Activated naive CD4-positive, alpha-beta T cell treated with Interleukin-2 at 50 U/mL for 16 hours (primary cell): Measurements from ENCODE around the gene ITPK1.

Experiments used
- DNase-seq: peaks from one replicate; pipeline ENCODE4 v3.0.0-alpha.2; 2020

ITPK1 gene

GRCh38 chr14:92930737-92931602 is 184.8 kb downstream of the ITPK1 start:
- DNase-seq = no peak

DNA sequence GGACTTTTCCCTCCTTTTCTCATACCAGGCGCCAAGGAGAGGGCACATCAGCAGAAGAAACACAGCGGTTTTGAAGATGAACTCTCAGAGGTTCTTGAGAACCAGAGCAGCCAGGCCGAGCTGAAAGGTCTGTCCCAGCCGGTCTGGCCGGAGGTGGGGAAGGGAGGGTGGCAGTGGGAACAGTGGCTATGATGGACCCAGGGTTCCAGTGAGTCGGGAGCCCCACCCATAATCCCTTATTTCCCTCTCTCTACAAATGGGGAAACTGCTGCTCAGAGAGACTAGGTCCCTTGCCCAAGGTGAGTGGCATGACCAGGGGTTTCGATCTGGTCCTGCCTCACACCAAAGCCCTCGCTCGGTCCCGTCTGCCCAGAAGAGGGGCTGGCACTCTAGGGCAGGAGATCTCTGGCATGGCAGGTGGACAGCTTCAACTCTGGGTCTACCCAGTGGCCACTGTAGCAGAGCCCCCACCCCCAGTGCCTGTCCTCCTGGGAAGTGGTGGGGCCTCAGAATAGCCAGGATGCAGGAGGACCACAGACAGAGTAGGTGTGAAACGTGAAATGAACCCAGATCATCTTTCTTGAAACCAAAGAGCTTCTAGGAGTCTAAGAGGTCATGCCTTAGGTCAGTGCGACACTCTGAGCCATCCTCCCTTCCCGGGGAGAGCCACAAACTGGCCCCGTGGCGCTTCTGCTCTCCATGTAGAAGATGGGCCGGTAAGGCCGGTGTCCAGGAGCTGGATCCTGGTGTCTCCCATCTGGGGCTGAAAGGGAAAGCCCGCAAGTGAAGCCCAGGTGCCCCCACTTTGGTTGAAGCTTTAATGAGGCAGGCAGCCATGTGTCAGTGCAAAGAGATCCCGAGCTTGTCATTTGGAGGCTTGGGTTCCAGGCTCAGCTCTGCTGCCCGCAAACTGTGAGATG is 185.8 kb downstream of the ITPK1 start:
- no peak for DNase-seq

- no peak for DNase-seq
These were observed 186.6 kb downstream of the ITPK1 start for GRCh38 chr14:92928961-92929688.

- DNase-seq = no peak
These were observed 187.5 kb downstream of the ITPK1 start for GRCh38 chr14:92928258-92928629.

GRCh38 chr14:92927349-92928257 is 188.1 kb downstream of the ITPK1 start:
- DNase-seq = no peak

DNA sequence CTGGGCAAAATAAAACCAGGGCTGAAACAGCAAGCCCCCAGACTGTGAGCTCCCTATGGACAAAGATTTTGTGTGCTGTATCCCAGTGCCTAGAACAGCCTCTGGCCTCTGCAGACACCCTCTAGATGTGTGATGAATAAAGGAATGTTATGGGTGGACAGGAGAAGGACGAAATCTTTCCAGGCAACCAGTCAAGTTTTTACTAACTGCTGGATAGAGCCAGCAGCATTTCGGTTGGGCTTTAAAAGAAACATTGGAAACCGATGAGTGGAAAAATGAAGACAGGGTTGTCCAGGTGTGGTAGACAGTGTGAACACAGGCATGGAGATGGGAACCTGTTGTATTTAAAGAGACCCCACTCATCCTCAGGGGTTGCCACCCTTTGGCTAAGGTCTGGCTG is 188.8 kb downstream of the ITPK1 start:
- no peak for DNase-seq

- DNase-seq = no peak
These were observed 189.4 kb downstream of the ITPK1 start for GRCh38 chr14:92926180-92926845.

- no peak for DNase-seq
These were observed 190.3 kb downstream of the ITPK1 start for GRCh38 chr14:92925446-92925845.

DNA sequence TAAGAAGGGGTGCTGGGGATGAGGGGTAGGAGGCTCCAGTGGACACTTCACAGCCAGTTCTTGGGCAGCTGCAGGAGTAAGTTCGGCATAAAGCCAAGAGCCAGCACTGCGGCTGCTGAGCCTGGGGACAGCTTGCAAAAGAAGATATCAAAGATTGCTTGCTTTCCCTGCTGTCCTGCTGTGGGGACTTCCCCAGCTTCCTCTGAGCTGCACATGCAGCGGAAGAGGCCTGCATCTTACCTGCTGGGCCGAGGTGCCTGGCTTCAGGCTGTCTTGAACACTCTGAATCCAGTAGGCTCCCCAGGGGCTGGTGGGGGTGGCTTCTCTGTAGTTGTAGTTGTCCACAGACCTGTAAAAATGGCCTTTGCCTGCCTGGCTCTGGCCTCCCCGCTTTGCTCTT is 191.5 kb downstream of the ITPK1 start:
- DNase-seq = no peak

- no peak for DNase-seq
These were observed 192.0 kb downstream of the ITPK1 start for GRCh38 chr14:92923744-92924103.

GRCh38 chr14:92922883-92923743 is 192.6 kb downstream of the ITPK1 start, which contains the start of gene CHGA:
Gene CHGA (plus strand): TSS chr14:92923150. CDS start chr14:92923360, 210 bp downstream.
- DNase-seq = peak; percentile 49

DNA sequence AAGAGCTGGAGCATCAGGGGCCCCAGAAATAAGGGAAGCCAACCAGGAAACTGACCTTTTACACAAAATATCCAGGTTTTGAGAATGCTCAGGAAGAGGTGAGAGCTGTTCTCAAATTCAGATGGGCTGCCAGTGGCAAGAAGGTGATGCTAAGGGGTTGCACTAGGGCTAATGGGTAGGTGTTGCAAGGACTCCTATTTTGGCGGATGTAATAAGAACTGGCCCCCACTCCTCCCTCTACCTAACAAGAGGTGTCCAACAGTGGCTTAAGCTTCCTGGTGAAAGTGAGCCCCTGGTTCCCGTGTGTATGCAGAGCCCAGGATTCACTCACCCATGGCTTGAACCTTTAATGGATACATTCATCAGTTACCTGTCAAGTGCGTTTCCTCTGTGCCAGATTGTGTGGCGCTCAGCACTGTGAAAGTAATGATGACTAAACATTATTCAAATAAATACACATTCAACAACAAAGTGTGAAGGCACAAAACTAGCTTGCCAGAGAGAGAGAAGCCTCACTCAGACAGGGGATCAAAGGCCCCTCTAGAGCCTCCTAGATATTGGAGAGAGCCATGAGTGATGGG is 193.5 kb downstream of the ITPK1 start:
- no peak for DNase-seq

GRCh38 chr14:92920001-92920400 is 195.7 kb downstream of the ITPK1 start:
- DNase-seq = no peak

GRCh38 chr14:92917956-92918355 is 197.8 kb downstream of the ITPK1 start:
- DNase-seq = no peak

GRCh38 chr14:92917041-92917940 is 198.4 kb downstream of the ITPK1 start:
- no peak for DNase-seq

- DNase-seq = no peak
These were observed 199.5 kb downstream of the ITPK1 start for GRCh38 chr14:92916201-92916600.

GRCh38 chr14:92914087-92914656 is 201.6 kb downstream of the ITPK1 start:
- peak; percentile 35 for DNase-seq

DNA sequence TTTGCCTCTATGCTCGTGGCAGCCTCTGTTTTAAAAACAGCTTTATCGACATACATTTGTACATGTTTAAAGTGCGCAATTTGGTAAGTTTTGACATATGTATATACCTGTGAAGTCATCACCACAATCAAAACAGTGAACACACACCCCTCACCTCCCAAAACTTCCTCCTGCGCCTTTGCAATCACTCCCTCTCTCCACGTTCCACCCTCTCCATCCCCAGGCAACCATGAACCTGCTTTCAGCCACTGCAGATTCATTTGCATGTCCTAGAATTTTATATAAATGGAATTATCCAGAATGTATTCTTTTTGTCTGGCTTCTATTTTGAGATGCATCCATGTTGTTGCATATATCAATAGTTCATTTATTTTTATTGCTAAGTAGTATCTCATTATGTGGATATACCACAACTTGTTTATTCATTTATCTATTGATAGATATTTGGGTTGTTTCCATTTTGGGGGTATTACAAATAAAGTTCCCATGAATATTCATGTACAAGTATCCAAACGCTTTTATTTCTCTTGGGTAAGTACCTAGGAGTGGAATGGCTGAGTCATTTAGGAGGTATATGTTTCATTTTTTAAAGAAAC is 208.3 kb downstream of the ITPK1 start:
- no peak for DNase-seq
